CD14-positive monocyte (primary cell): Measurements from ENCODE around the gene MSI2. TPM values are rescaled to one million over a fixed set of nuclear protein-coding genes. Genes with fewer than 3 reads are reported as not detected.
A peak's percentile ranks its signal among the peaks of the same experiment; 100 is the strongest.

Experiments used
- DNase-seq, 3 donors: peaks; one replicate each; pipeline ENCODE4 v3.0.0-alpha.2; 2011 to 2022
- H2AFZ ChIP-seq: 2 replicates; pipeline ENCODE4 v1.6.0; 2012; ENCODE audit warnings: mild to moderate bottlenecking, low read depth, low read length, inconsistent platforms; ENCODE audit not compliant: insufficient read depth, poor library complexity, severe bottlenecking
- H3K27ac ChIP-seq, 2 donors: 1 replicate in 1 of 2; 2 replicates in 1 of 2; pipeline ENCODE4 v1.5.1; 2012 to 2013; ENCODE audit warnings: low read length in 2 of 2, control low read depth in 1 of 2, inconsistent platforms in 1 of 2, low read depth in 1 of 2, mild to moderate bottlenecking in 1 of 2
- H3K27me3 ChIP-seq, 2 donors: one replicate each; pipeline versions ENCODE4 v1.6.0 to v1.6.1; 2011 to 2013; ENCODE audit warnings: low read length in 2 of 2; ENCODE audit not compliant: control insufficient read depth in 2 of 2, insufficient read depth in 2 of 2
- H3K36me3 ChIP-seq, 2 donors: replicated peaks in 1 of 2; 1 replicate in 1 of 2; 2 replicates in 1 of 2; pipeline versions ENCODE4 v1.5.1 to v1.6.1; 2012 to 2013; ENCODE audit warnings: low read length in 2 of 2, control low read depth in 1 of 2, inconsistent platforms in 1 of 2, mild to moderate bottlenecking in 1 of 2; ENCODE audit not compliant: insufficient read depth in 2 of 2, control insufficient read depth in 1 of 2
- H3K4me1 ChIP-seq, 2 donors: 1 replicate in 1 of 2; 2 replicates in 1 of 2; pipeline versions ENCODE4 v1.5.1 to v1.6.1; 2012 to 2013; ENCODE audit warnings: low read length in 2 of 2, control low read depth in 1 of 2, inconsistent platforms in 1 of 2, mild to moderate bottlenecking in 1 of 2, moderate library complexity in 1 of 2; ENCODE audit not compliant: insufficient read depth in 2 of 2, control insufficient read depth in 1 of 2
- H3K4me2 ChIP-seq: replicated peaks from 2 replicates; pipeline ENCODE3; 2012; ENCODE audit warnings: low read length, moderate library complexity, mild to moderate bottlenecking; ENCODE audit not compliant: poor library complexity, severe bottlenecking; ENCODE audit errors: extremely low read depth
- H3K4me3 ChIP-seq, 3 experiments: fragments of 200-600 bp in 1 of 3; sonication (generic) in 1 of 3; replicated peaks in 1 of 3; 1 replicate in 2 of 3; 2 replicates in 1 of 3; pipeline ENCODE4 v1.5.1; 2011 to 2013; ENCODE audit warnings: low read length in 3 of 3, mild to moderate bottlenecking in 3 of 3, control low read depth in 2 of 3, low read depth in 2 of 3, inconsistent platforms in 1 of 3, moderate library complexity in 1 of 3
- H3K79me2 ChIP-seq: 2 replicates; pipeline ENCODE4 v1.6.0; 2012; ENCODE audit warnings: mild to moderate bottlenecking, control low read depth, inconsistent platforms, low read length, moderate library complexity; ENCODE audit not compliant: insufficient read depth
- H3K9ac ChIP-seq: 2 replicates; pipeline ENCODE4 v1.6.0; 2017; ENCODE audit warnings: low read length, mild to moderate bottlenecking; ENCODE audit not compliant: insufficient read depth, poor library complexity, severe bottlenecking
- H3K9me3 ChIP-seq, 2 donors: replicated peaks in 1 of 2; 1 replicate in 1 of 2; 2 replicates in 1 of 2; pipeline versions ENCODE4 v1.5.1 to v1.6.1; 2012 to 2013; ENCODE audit warnings: low read length in 2 of 2, control low read depth in 1 of 2; ENCODE audit not compliant: control insufficient read depth in 1 of 2, insufficient read depth in 1 of 2
- H4K20me1 ChIP-seq: 2 replicates; pipeline ENCODE4 v1.6.0; 2012; ENCODE audit warnings: mild to moderate bottlenecking, low read length, control low read depth, moderate library complexity; ENCODE audit not compliant: insufficient read depth
- H3K27ac Mint-ChIP-seq, 7 donors: one replicate each; pipeline ENCODE4 v1.8.0; 2020; ENCODE audit warnings: mild to moderate bottlenecking in 7 of 7, mixed read lengths in 7 of 7, moderate library complexity in 6 of 7, inconsistent platforms in 2 of 7
- H3K27me3 Mint-ChIP-seq, 3 donors: one replicate each; pipeline ENCODE4 v1.8.0; 2021 to 2022; ENCODE audit warnings: low read depth in 3 of 3, mild to moderate bottlenecking in 3 of 3, mixed read lengths in 3 of 3, moderate library complexity in 3 of 3, inconsistent platforms in 1 of 3
- H3K36me3 Mint-ChIP-seq, 2 donors: one replicate each; pipeline ENCODE4 v1.8.0; 2020; ENCODE audit warnings: mixed read lengths in 2 of 2, inconsistent platforms in 1 of 2, mild to moderate bottlenecking in 1 of 2
- H3K4me1 Mint-ChIP-seq: one replicate; pipeline ENCODE4 v1.8.0; 2020; ENCODE audit warnings: mild to moderate bottlenecking, mixed read lengths
- H3K4me3 Mint-ChIP-seq, 2 donors: one replicate each; pipeline ENCODE4 v1.8.0; 2020; ENCODE audit warnings: mild to moderate bottlenecking in 2 of 2, mixed read lengths in 2 of 2, moderate library complexity in 1 of 2
- H3K9me3 Mint-ChIP-seq, 7 donors: one replicate each; pipeline ENCODE4 v1.8.0; 2020 to 2022; ENCODE audit warnings: mixed read lengths in 7 of 7, mild to moderate bottlenecking in 6 of 7, moderate library complexity in 6 of 7, inconsistent platforms in 2 of 7
- CTCF ChIP-seq: fragments of 200-600 bp; IDR thresholded peaks from one replicate; pipeline ENCODE4 v1.8.0; 2022; ENCODE audit warnings: antibody characterized with exemption, mild to moderate bottlenecking
- WGBS: methylation state at CpG from one replicate; pipeline ENCODE4 v1.1.5; 2013; ENCODE audit warnings: missing lambda C conversion rate; ENCODE audit not compliant: insufficient coverage; 5-methylcytosine and 5-hydroxymethylcytosine counted together
- intact Hi-C, 2 donors: fragments of 100-400 bp; cut with micrococcal nuclease; formaldehyde crosslinking; loops; one replicate each; pipeline versions ENCODE4 v1.15.0 to v1.15.1; 2023
- polyA plus RNA-seq, 3 donors: library from polyadenylated mRNA; depleted of rRNA in 1 of 3; unstranded in 2 of 3; stranded (reverse) in 1 of 3; fragments of 300-500 nt in 2 of 3; fragments of >200 nt in 1 of 3; fragmentation: Illumina TruSeq in 2 of 3; gene quantifications; 1 replicate in 2 of 3; 2 replicates in 1 of 3; pipeline ENCODE4 v1.2.3, GENCODE V29; 2012 to 2021

The MSI2 gene
- polyA plus RNA-seq, 3 donors, result 0.20 to 6.6 (median 0.37) TPM

GRCh38 chr17:57531648-57532504 lies 275.6 kb downstream of the MSI2 start:
- Histone ChIP-seq H4K20me1 (no peaks in the 10 kb centered on the region), H2AFZ (no peak overlapping the region), H3K36me3 (peaks cover 0 to 3% of the 10 kb centered on the region in 2 donors), H3K4me3 (no peak overlapping the region), H3K9me3 (no peaks in the 10 kb centered on the region), H3K9ac (no peak overlapping the region), H3K27me3 (no peaks in the 10 kb centered on the region), H3K27ac (no peak overlapping the region), H3K79me2 (no peaks in the 10 kb centered on the region), H3K4me2 (no peak overlapping the region), H3K4me1 (no peaks in the 10 kb centered on the region)
- Mint-ChIP-seq H3K4me3 (no peak overlapping the region), H3K27ac (peak overlapping the region in 1 of 7 donors; percentile 43), H3K36me3 (peaks cover 6 to 7% of the 10 kb centered on the region in 2 donors), H3K9me3 (no peaks in the 10 kb centered on the region), H3K27me3 (no peaks in the 10 kb centered on the region), H3K4me1 (peaks cover 8% of the 10 kb centered on the region)
- intact Hi-C loops, result no loop called here
- no peak for TF ChIP-seq CTCF
- 75% methylated on average over 13 of the region's 19 CpGs for WGBS
- no peak for DNase-seq

- no peak overlapping the region for H3K27ac ChIP-seq
- H3K4me2 ChIP-seq, result no peak overlapping the region
- no peaks in the 10 kb centered on the region for H3K9me3 ChIP-seq
- peaks cover 0 to 3% of the 10 kb centered on the region in 2 donors for H3K36me3 ChIP-seq
- H3K4me3 ChIP-seq, result no peak overlapping the region
- no peaks in the 10 kb centered on the region for H3K9me3 Mint-ChIP-seq
- H3K27ac Mint-ChIP-seq, result no peak overlapping the region
- intact Hi-C loops, result no loop called here
- no peak overlapping the region for H3K4me3 Mint-ChIP-seq
- no peak overlapping the region for H3K9ac ChIP-seq
- H4K20me1 ChIP-seq, result no peaks in the 10 kb centered on the region
- DNase-seq, result no peak
- peaks cover 15% of the 10 kb centered on the region for H3K4me1 Mint-ChIP-seq
- TF ChIP-seq CTCF, result no peak
- H2AFZ ChIP-seq, result no peak overlapping the region
- WGBS, result 78% methylated on average over 3 of the region's 6 CpGs
- peaks cover 0 to 1% of the 10 kb centered on the region in 2 donors for H3K4me1 ChIP-seq
- peaks cover 6 to 7% of the 10 kb centered on the region in 2 donors for H3K36me3 Mint-ChIP-seq
- no peaks in the 10 kb centered on the region for H3K79me2 ChIP-seq
- H3K27me3 Mint-ChIP-seq, result no peaks in the 10 kb centered on the region
- no peaks in the 10 kb centered on the region for H3K27me3 ChIP-seq
Measured at GRCh38 chr17:57532556-57532955, 276.2 kb downstream of the MSI2 start.
